Naive thymus-derived CD4-positive, alpha-beta T cell (primary cell): ENCODE data around the gene UNC119B. TPM values are rescaled to one million over a fixed set of nuclear protein-coding genes. Genes with fewer than 3 reads are reported as not detected.
"Not testable (repeated sequence)": the region's sequence is repeated elsewhere in the genome, so short reads cannot be mapped to it uniquely, and the experiment has no call there.

Experiments used
- ATAC-seq: fragments of 150-1000 bp; cut with Tn5 transposase; 2 replicates; pipeline ENCODE4 v1.10.0; 2021; ENCODE audit warnings: mild to moderate bottlenecking, moderate library complexity
- CTCF ChIA-PET: fragments of 350-600 bp; sonication (Branson Sonifier 250); formaldehyde crosslinking; loops from one replicate; lab custom pipeline; 2021; ENCODE audit warnings: antibody characterized with exemption; lab: Charles Lee
- POLR2A ChIA-PET: fragments of 350-600 bp; sonication (Branson Sonifier 250); formaldehyde crosslinking; loops from one replicate; lab custom pipeline; 2021; ENCODE audit warnings: antibody characterized with exemption, inconsistent platforms; lab: Charles Lee
- DNase-seq, 9 donors: peaks; one replicate each; pipeline versions ENCODE4 v3.0.0 to v3.0.0-alpha.2; 2020 to 2022; ENCODE audit warnings: mixed read lengths in 1 of 9
- H3K27ac ChIP-seq: one replicate; pipeline ENCODE4 v1.7.0; 2013; ENCODE audit warnings: mild to moderate bottlenecking, low read depth, low read length, moderate library complexity
- H3K27me3 ChIP-seq, 2 donors: one replicate each; pipeline ENCODE4 v1.7.0; 2013; ENCODE audit warnings: low read length in 2 of 2, mild to moderate bottlenecking in 2 of 2, moderate library complexity in 2 of 2; ENCODE audit not compliant: control insufficient read depth in 2 of 2, insufficient read depth in 2 of 2
- H3K36me3 ChIP-seq, 3 experiments: 1 replicate in 2 of 3; 2 replicates in 1 of 3; pipeline ENCODE4 v1.7.0; 2013; ENCODE audit warnings: low read length in 3 of 3, mild to moderate bottlenecking in 3 of 3, moderate library complexity in 1 of 3; ENCODE audit not compliant: insufficient read depth in 3 of 3, control insufficient read depth in 2 of 3
- H3K4me1 ChIP-seq, 2 donors: one replicate each; pipeline ENCODE4 v1.7.0; 2013; ENCODE audit warnings: low read length in 2 of 2, mild to moderate bottlenecking in 2 of 2, moderate library complexity in 1 of 2; ENCODE audit not compliant: control insufficient read depth in 2 of 2, insufficient read depth in 2 of 2
- H3K4me3 ChIP-seq: 2 replicates; pipeline ENCODE4 v1.7.0; 2013; ENCODE audit warnings: mild to moderate bottlenecking, low read length
- H3K9me3 ChIP-seq, 3 experiments: 1 replicate in 2 of 3; 2 replicates in 1 of 3; pipeline ENCODE4 v1.7.0; 2013; ENCODE audit warnings: low read length in 3 of 3; ENCODE audit not compliant: control insufficient read depth in 2 of 3
- H3K27ac Mint-ChIP-seq, 9 donors: one replicate each; pipeline ENCODE4 v1.8.0; 2020 to 2022; ENCODE audit warnings: mixed read lengths in 9 of 9, mild to moderate bottlenecking in 8 of 9, moderate library complexity in 5 of 9, inconsistent platforms in 2 of 9
- H3K27me3 Mint-ChIP-seq, 5 donors: one replicate each; pipeline ENCODE4 v1.8.0; 2021 to 2022; ENCODE audit warnings: mixed read lengths in 5 of 5, mild to moderate bottlenecking in 1 of 5
- H3K36me3 Mint-ChIP-seq, 5 donors: one replicate each; pipeline ENCODE4 v1.8.0; 2020 to 2022; ENCODE audit warnings: mixed read lengths in 5 of 5, mild to moderate bottlenecking in 3 of 5, inconsistent platforms in 1 of 5
- H3K4me1 Mint-ChIP-seq, 7 donors: one replicate each; pipeline ENCODE4 v1.8.0; 2020 to 2022; ENCODE audit warnings: mixed read lengths in 7 of 7, mild to moderate bottlenecking in 3 of 7, inconsistent platforms in 1 of 7
- H3K4me3 Mint-ChIP-seq, 10 donors: one replicate each; pipeline ENCODE4 v1.8.0; 2020 to 2022; ENCODE audit warnings: mild to moderate bottlenecking in 10 of 10, mixed read lengths in 10 of 10, moderate library complexity in 6 of 10, inconsistent platforms in 2 of 10
- H3K9me3 Mint-ChIP-seq, 11 donors: one replicate each; pipeline ENCODE4 v1.8.0; 2020 to 2022; ENCODE audit warnings: mixed read lengths in 11 of 11, mild to moderate bottlenecking in 4 of 11, inconsistent platforms in 1 of 11, moderate library complexity in 1 of 11
- intact Hi-C, 2 donors: fragments of 100-400 bp; cut with micrococcal nuclease; formaldehyde crosslinking; loops; one replicate each; pipeline ENCODE4 v1.15.1; 2023
- polyA plus RNA-seq, 2 donors: library from polyadenylated mRNA; unstranded; fragments of 300-500 nt; fragmentation: Illumina TruSeq; gene quantifications; one replicate each; pipeline ENCODE4 v1.2.3, GENCODE V29; 2021
- total RNA-seq, 6 experiments: library from RNA in 5 of 6; stranded (reverse) in 5 of 6; gene quantifications; 1 replicate in 5 of 6; 2 replicates in 1 of 6; pipeline ENCODE4 v1.2.3 and lab custom pipeline; 2021 to 2026

UNC119B gene
- total and polyA plus RNA-seq, 7 experiments from 2014 or later: 10.6 to 26.7 (median 15.2) TPM

GRCh38 chr12:120724720-120725119, 14.5 kb downstream of the UNC119B start:
- Mint-ChIP-seq H3K27ac (peak overlapping the region in 8 of 9 donors; percentile 21 to 84 (median 59)), H3K36me3 (peaks cover 6 to 39% (median 12%) of the 10 kb centered on the region in 5 donors), H3K9me3 (no peaks in the 10 kb centered on the region), H3K27me3 (no peaks in the 10 kb centered on the region), H3K4me1 (peaks cover 6 to 30% (median 23%) of the 10 kb centered on the region in 7 donors), H3K4me3 (peak overlapping the region; percentile 82 to 98 (median 90))
- H3K27me3 ChIP-seq: no peaks in the 10 kb centered on the region
- H3K36me3 ChIP-seq: peaks cover 0 to 33% (median 0%) of the 10 kb centered on the region in 3 experiments
- CTCF ChIA-PET: interaction anchor here (1.2 kb wide), 1 partner anchor 78 kb away, joined by 5 read pairs; no protein-coding TSS in a partner anchor
- DNase-seq (no peak), ATAC-seq (no peak)
- POLR2A ChIA-PET: no interaction called here
- no peak overlapping the region for H3K4me3 ChIP-seq
- H3K9me3 ChIP-seq: no peaks in the 10 kb centered on the region
- no peak overlapping the region for H3K27ac ChIP-seq
- H3K4me1 ChIP-seq: peaks cover 12 to 13% of the 10 kb centered on the region in 2 donors
- intact Hi-C loops: loop anchor here (1.0 to 5.0 kb wide), 5 partner anchors 14 to 187 kb away; partner anchors contain the start of genes POP5 (in 2 of the 2), SPPL3 (in 2 of the 2) and UNC119B (in 1 of the 2)

DNA sequence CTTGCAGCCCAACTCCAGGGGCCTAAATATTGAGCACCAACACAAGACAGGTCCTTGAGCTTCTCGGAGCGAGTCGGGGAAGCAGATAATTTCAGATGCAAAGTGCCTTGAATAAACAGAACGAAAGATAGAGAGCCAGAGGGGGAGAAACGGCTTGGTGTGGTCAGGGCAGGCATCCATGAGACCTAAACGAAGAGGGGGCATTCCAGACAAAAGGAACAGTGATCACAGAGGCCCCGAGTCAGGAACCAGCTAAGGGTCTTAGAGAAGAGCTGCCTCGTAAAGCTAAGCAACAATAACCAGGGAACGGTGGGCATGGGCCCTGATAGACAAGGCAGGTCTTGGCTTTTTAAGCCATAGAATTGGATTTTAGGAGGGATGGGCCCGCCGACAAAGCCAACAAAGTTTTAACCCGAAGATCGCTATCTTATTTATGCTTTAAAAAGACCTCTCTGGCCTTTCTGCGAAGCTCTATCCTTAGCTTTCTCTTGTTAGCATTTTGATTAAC, 14.9 kb downstream of the UNC119B start:
- ChIA-PET CTCF (interaction anchor here (1.2 kb wide), 1 partner anchor 78 kb away, joined by 5 read pairs; no protein-coding TSS in a partner anchor), POLR2A (no interaction called here)
- Histone ChIP-seq H3K27ac (peak overlapping the region; percentile 76), H3K9me3 (no peaks in the 10 kb centered on the region), H3K4me1 (peaks cover 12 to 13% of the 10 kb centered on the region in 2 donors), H3K36me3 (peaks cover 0 to 31% (median 0%) of the 10 kb centered on the region in 3 experiments), H3K27me3 (no peaks in the 10 kb centered on the region), H3K4me3 (peak overlapping the region; percentile 78)
- H3K27ac Mint-ChIP-seq: peak overlapping the region; percentile 25 to 84 (median 70)
- DNase-seq (no peak), ATAC-seq (no peak)
- H3K27me3 Mint-ChIP-seq: no peaks in the 10 kb centered on the region
- intact Hi-C loops: loop anchor here (1.0 to 5.0 kb wide), 5 partner anchors 15 to 188 kb away; partner anchors contain the start of genes POP5 (in 2 of the 2), SPPL3 (in 2 of the 2) and UNC119B (in 1 of the 2)
- peaks cover 6 to 28% (median 23%) of the 10 kb centered on the region in 7 donors for H3K4me1 Mint-ChIP-seq
- peak overlapping the region; percentile 82 to 98 (median 90) for H3K4me3 Mint-ChIP-seq
- H3K36me3 Mint-ChIP-seq: peaks cover 6 to 39% (median 12%) of the 10 kb centered on the region in 5 donors
- H3K9me3 Mint-ChIP-seq: no peaks in the 10 kb centered on the region

GRCh38 chr12:120725659-120726509, 15.6 kb downstream of the UNC119B start, which contains the start of gene ACADS:
ACADS (plus strand) TSS chr12:120725826; CDS start chr12:120725886, 60 bp downstream.
- H3K9me3 Mint-ChIP-seq: no peaks in the 10 kb centered on the region
- peak; percentile 78 to 94 (median 85) for DNase-seq
- CTCF ChIA-PET: interaction anchor here (1.2 kb wide), 1 partner anchor 79 kb away, joined by 5 read pairs; no protein-coding TSS in a partner anchor
- Histone ChIP-seq H3K36me3 (peaks cover 0 to 28% (median 0%) of the 10 kb centered on the region in 3 experiments), H3K4me3 (peak within 1 kb of the TSS; percentile 78), H3K27me3 (no peaks in the 10 kb centered on the region), H3K27ac (peak within 1 kb of the TSS; percentile 76), H3K4me1 (peaks cover 12 to 13% of the 10 kb centered on the region in 2 donors), H3K9me3 (no peaks in the 10 kb centered on the region)
- H3K4me3 Mint-ChIP-seq: peak within 1 kb of the TSS; percentile 88 to 98 (median 94)
- H3K27me3 Mint-ChIP-seq: no peaks in the 10 kb centered on the region
- intact Hi-C loops: loop anchor here (1.0 to 5.0 kb wide), 6 partner anchors 16 to 189 kb away; partner anchors contain the start of genes POP5 (in 2 of the 2), SPPL3 (in 2 of the 2) and UNC119B (in 1 of the 2)
- H3K27ac Mint-ChIP-seq: peak within 1 kb of the TSS; percentile 56 to 95 (median 82)
- POLR2A ChIA-PET: no interaction called here
- H3K36me3 Mint-ChIP-seq: peaks cover 3 to 40% (median 15%) of the 10 kb centered on the region in 5 donors
- peaks cover 6 to 28% (median 23%) of the 10 kb centered on the region in 7 donors for H3K4me1 Mint-ChIP-seq
- peak; percentile 100 for ATAC-seq

DNA sequence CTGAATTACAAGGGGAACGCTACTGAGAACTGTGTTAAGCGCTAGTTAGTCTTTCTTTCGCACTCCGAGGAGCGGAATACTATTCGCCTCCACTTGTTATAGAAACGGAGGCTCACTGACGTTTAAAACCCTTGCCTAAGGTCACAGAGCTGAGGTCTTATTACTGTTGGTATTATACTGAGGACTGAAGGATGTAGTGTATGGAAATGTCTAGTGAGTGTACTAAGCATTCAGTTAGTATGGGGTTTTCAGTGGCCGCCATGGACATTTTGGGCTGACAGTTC, 16.2 kb downstream of the UNC119B start:
- POLR2A ChIA-PET: interaction anchor here (0.6 kb wide), 1 partner anchor 216 kb away, joined by 3 read pairs; no protein-coding TSS in a partner anchor
- Mint-ChIP-seq H3K27ac (peak overlapping the region; percentile 56 to 95 (median 80)), H3K9me3 (no peaks in the 10 kb centered on the region), H3K27me3 (no peaks in the 10 kb centered on the region), H3K4me1 (peaks cover 6 to 28% (median 23%) of the 10 kb centered on the region in 7 donors), H3K36me3 (peaks cover 0 to 37% (median 12%) of the 10 kb centered on the region in 5 donors), H3K4me3 (peak overlapping the region; percentile 88 to 98 (median 94))
- intact Hi-C loops: loop anchor here (2.0 to 5.0 kb wide), 3 partner anchors 18 to 189 kb away; partner anchors contain the start of gene POP5 (in 2 of the 2)
- peak overlapping the region; percentile 78 for H3K4me3 ChIP-seq
- DNase-seq: no peak
- no peaks in the 10 kb centered on the region for H3K9me3 ChIP-seq
- peak overlapping the region; percentile 76 for H3K27ac ChIP-seq
- no peak for ATAC-seq
- H3K27me3 ChIP-seq: no peaks in the 10 kb centered on the region
- CTCF ChIA-PET: no interaction called here
- peaks cover 12 to 13% of the 10 kb centered on the region in 2 donors for H3K4me1 ChIP-seq
- H3K36me3 ChIP-seq: peaks cover 0 to 22% (median 0%) of the 10 kb centered on the region in 3 experiments

GRCh38 chr12:120726961-120727360, 16.7 kb downstream of the UNC119B start:
- H3K9me3 ChIP-seq: no peaks in the 10 kb centered on the region
- H3K4me3 Mint-ChIP-seq: peak overlapping the region in 9 of 10 donors; percentile 88 to 98 (median 94)
- ATAC-seq (no peak), DNase-seq (no peak)
- POLR2A ChIA-PET: interaction anchor here (0.6 kb wide), 2 partner anchors 216 to 229 kb away, joined by 3 read pairs; no protein-coding TSS in a partner anchor
- CTCF ChIA-PET: no interaction called here
- peaks cover 0 to 17% (median 0%) of the 10 kb centered on the region in 3 experiments for H3K36me3 ChIP-seq
- peaks cover 12 to 13% of the 10 kb centered on the region in 2 donors for H3K4me1 ChIP-seq
- H3K9me3 Mint-ChIP-seq: no peaks in the 10 kb centered on the region
- no peak overlapping the region for H3K27ac ChIP-seq
- H3K27me3 ChIP-seq: no peaks in the 10 kb centered on the region
- peak overlapping the region in 2 of 9 donors; percentile 87 to 89 for H3K27ac Mint-ChIP-seq
- no peak overlapping the region for H3K4me3 ChIP-seq
- H3K4me1 Mint-ChIP-seq: peaks cover 6 to 28% (median 23%) of the 10 kb centered on the region in 7 donors
- peaks cover 0 to 37% (median 12%) of the 10 kb centered on the region in 5 donors for H3K36me3 Mint-ChIP-seq
- no peaks in the 10 kb centered on the region for H3K27me3 Mint-ChIP-seq
- intact Hi-C loops: loop anchor here (2.0 to 5.0 kb wide), 3 partner anchors 18 to 190 kb away; partner anchors contain the start of gene POP5 (in 2 of the 2)

DNA sequence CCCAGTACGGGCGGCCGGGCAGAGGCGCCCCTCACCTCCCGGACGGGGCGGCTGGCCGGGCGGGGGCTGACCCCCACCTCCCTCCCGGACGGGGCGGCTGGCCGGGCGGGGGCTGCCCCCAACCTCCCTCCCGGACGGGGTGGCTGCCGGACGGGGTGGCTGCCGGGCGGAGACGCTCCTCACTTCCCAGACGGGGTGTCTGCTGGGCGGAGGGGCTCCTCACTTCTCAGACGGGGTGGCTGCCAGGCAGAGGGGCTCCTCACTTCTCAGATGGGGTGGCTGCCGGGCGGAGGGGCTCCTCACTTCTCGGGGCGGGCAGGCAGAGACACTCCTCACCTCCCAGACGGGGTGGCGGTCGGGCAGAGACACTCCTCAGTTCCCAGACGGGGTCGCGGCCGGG, 21.9 kb downstream of the UNC119B start:
- DNase-seq, POLR2A ChIA-PET, H3K27ac ChIP-seq, H3K4me1 Mint-ChIP-seq, H3K27me3 Mint-ChIP-seq, H3K27me3 ChIP-seq, H3K4me3 ChIP-seq, ATAC-seq, H3K4me1 ChIP-seq, intact Hi-C loops, H3K9me3 ChIP-seq, H3K27ac Mint-ChIP-seq, H3K4me3 Mint-ChIP-seq, CTCF ChIA-PET, H3K9me3 Mint-ChIP-seq: not testable (repeated sequence)
- H3K36me3 Mint-ChIP-seq: peaks cover 0 to 28% (median 19%) of the 10 kb centered on the region in 5 donors
- peaks cover 0 to 16% (median 0%) of the 10 kb centered on the region in 3 experiments for H3K36me3 ChIP-seq
